ENCODE data around the gene POGLUT2. TPM values are rescaled to one million over a fixed set of nuclear protein-coding genes. Genes with fewer than 3 reads are reported as not detected.
A peak's percentile ranks its signal among the peaks of the same experiment; 100 is the strongest.
"Not testable (repeated sequence)": the region's sequence is repeated elsewhere in the genome, so short reads cannot be mapped to it uniquely, and the experiment has no call there.

POGLUT2 gene
- total and polyA plus RNA-seq, 4 donors: 1.4 to 13.9 (median 4.5) TPM

GRCh38 chr13:102788683-102789082, 10.1 kb downstream of the POGLUT2 start:
- TF ChIP-seq CTCF (IDR thresholded peaks at IDR 0.05; ENCODE audit: control extremely low read depth, extremely low read depth): no peak
- 96% methylated on average over 8 of the region's 8 CpGs for WGBS, 2 donors
- H3K27ac ChIP-seq (ENCODE audit: low read depth in 1 of 2, low read length in 1 of 2): no peak overlapping the region

GRCh38 chr13:102784483-102784882, 14.3 kb downstream of the POGLUT2 start:
- Histone ChIP-seq H3K36me3 (ENCODE audit: control insufficient read depth in 4 of 4, insufficient read depth in 4 of 4, low read length in 4 of 4) (peaks cover 3 to 16% (median 10%) of the 10 kb centered on the region in 4 donors), H3K9ac (ENCODE audit: insufficient read depth in 1 of 2, low read length in 2 of 2) (no peak overlapping the region), H3K27ac (ENCODE audit: low read depth in 1 of 2, low read length in 1 of 2) (peak overlapping the region in 1 of 2 donors; percentile 66), H3K9me3 (ENCODE audit: control insufficient read depth in 4 of 4, insufficient read depth in 3 of 4, low read length in 3 of 4) (no peaks in the 10 kb centered on the region), H3K27me3 (ENCODE audit: control insufficient read depth in 3 of 3, insufficient read depth in 3 of 3, low read length in 2 of 3) (no peaks in the 10 kb centered on the region), H3K4me3 (no peak overlapping the region), H3K4me1 (ENCODE audit: control insufficient read depth in 5 of 5, insufficient read depth in 5 of 5, low read length in 5 of 5) (no peaks in the 10 kb centered on the region)
- WGBS, 2 donors: 87 to 93% methylated on average over 3 of the region's 3 CpGs
- DNase-seq (no peak), ATAC-seq (ENCODE audit: insufficient read depth, low FRiP score) (no peak)
- TF ChIP-seq CTCF (IDR thresholded peaks at IDR 0.05; ENCODE audit: control extremely low read depth, extremely low read depth): no peak

More at GRCh38 chr13:102788683-102789082, 10.1 kb downstream of the POGLUT2 start:
- Histone ChIP-seq H3K9ac (ENCODE audit: insufficient read depth in 1 of 2, low read length in 2 of 2) (no peak overlapping the region), H3K9me3 (ENCODE audit: control insufficient read depth in 4 of 4, insufficient read depth in 3 of 4, low read length in 3 of 4) (no peaks in the 10 kb centered on the region), H3K4me1 (ENCODE audit: control insufficient read depth in 5 of 5, insufficient read depth in 5 of 5, low read length in 5 of 5) (no peaks in the 10 kb centered on the region), H3K27me3 (ENCODE audit: control insufficient read depth in 3 of 3, insufficient read depth in 3 of 3, low read length in 2 of 3) (no peaks in the 10 kb centered on the region), H3K4me3 (no peak overlapping the region), H3K36me3 (ENCODE audit: control insufficient read depth in 4 of 4, insufficient read depth in 4 of 4, low read length in 4 of 4) (peaks cover 7 to 27% (median 13%) of the 10 kb centered on the region in 4 donors)
- DNase-seq (no peak), ATAC-seq (ENCODE audit: insufficient read depth, low FRiP score) (no peak)

- Histone ChIP-seq H3K9ac (ENCODE audit: insufficient read depth in 1 of 2, low read length in 2 of 2) (no peak overlapping the region), H3K36me3 (ENCODE audit: control insufficient read depth in 4 of 4, insufficient read depth in 4 of 4, low read length in 4 of 4) (peaks cover 0 to 4% (median 0%) of the 10 kb centered on the region in 4 donors), H3K4me3 (no peak overlapping the region), H3K27me3 (ENCODE audit: control insufficient read depth in 3 of 3, insufficient read depth in 3 of 3, low read length in 2 of 3) (no peaks in the 10 kb centered on the region), H3K27ac (ENCODE audit: low read depth in 1 of 2, low read length in 1 of 2) (no peak overlapping the region), H3K9me3 (ENCODE audit: control insufficient read depth in 4 of 4, insufficient read depth in 3 of 4, low read length in 3 of 4) (no peaks in the 10 kb centered on the region), H3K4me1 (ENCODE audit: control insufficient read depth in 5 of 5, insufficient read depth in 5 of 5, low read length in 5 of 5) (no peaks in the 10 kb centered on the region)
- ATAC-seq (ENCODE audit: insufficient read depth, low FRiP score) (no peak), DNase-seq (no peak)
- 100% methylated on average over 1 of the region's 1 CpG for WGBS, 2 donors
- TF ChIP-seq CTCF (IDR thresholded peaks at IDR 0.05; ENCODE audit: control extremely low read depth, extremely low read depth): no peak
These were observed 17.2 kb downstream of the POGLUT2 start for GRCh38 chr13:102781591-102781990.

- H3K4me1 ChIP-seq (ENCODE audit: control insufficient read depth in 5 of 5, insufficient read depth in 5 of 5, low read length in 5 of 5); H3K9ac ChIP-seq (ENCODE audit: insufficient read depth in 1 of 2, low read length in 2 of 2); DNase-seq; H3K27me3 ChIP-seq (ENCODE audit: control insufficient read depth in 3 of 3, insufficient read depth in 3 of 3, low read length in 2 of 3); ATAC-seq (ENCODE audit: insufficient read depth, low FRiP score); H3K9me3 ChIP-seq (ENCODE audit: control insufficient read depth in 4 of 4, insufficient read depth in 3 of 4, low read length in 3 of 4); H3K4me3 ChIP-seq; H3K36me3 ChIP-seq (ENCODE audit: control insufficient read depth in 4 of 4, insufficient read depth in 4 of 4, low read length in 4 of 4); H3K27ac ChIP-seq (ENCODE audit: low read depth in 1 of 2, low read length in 1 of 2): not testable (repeated sequence)
- 91 to 93% methylated on average over 4 of the region's 4 CpGs for WGBS, 2 donors
These were observed 18.1 kb downstream of the POGLUT2 start for GRCh38 chr13:102780656-102781055.

Data from lung (tissue), 12 donors.